ENCODE results near the gene FMO2.

DNA sequence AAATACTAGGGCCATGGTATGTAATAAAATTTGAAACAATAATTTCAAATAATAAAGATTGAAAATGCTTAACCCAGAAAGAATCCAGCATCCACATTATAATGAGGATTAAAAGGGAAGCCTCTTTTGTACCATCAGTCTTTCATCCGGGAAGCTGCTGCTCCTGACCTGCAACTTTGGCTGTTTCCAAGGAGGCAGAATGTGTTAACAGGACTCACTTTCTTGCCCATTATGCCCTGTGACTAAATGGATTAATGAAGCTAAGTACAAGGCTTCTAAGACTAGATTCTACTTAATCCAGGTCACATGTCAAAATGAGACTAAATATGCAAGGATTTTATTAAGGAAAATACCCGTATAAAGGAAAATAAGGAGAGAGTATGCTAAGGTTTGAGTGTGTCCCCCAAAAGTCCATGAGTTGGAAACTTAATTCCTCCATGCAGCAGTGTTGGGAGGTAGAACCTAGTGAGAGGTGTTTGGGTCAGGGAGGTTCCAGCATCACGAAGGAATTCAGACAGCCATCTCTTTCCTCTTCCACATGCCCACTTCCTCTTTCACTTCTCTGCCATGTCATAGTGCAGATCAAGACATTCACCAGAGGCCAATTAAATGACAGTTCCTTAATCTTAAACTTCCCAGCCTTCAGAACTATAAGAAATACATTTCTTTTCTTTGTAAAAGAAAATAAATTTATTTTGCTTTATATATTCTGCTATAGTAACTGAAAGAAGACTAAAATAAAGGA, 27.7 kb downstream of the FMO2 start:
- no peak for TF ChIP-seq EZH2 (IDR thresholded peaks at IDR 0.05; ENCODE audit: insufficient read depth, low read length)
- TF ChIP-seq, protein P1, sequence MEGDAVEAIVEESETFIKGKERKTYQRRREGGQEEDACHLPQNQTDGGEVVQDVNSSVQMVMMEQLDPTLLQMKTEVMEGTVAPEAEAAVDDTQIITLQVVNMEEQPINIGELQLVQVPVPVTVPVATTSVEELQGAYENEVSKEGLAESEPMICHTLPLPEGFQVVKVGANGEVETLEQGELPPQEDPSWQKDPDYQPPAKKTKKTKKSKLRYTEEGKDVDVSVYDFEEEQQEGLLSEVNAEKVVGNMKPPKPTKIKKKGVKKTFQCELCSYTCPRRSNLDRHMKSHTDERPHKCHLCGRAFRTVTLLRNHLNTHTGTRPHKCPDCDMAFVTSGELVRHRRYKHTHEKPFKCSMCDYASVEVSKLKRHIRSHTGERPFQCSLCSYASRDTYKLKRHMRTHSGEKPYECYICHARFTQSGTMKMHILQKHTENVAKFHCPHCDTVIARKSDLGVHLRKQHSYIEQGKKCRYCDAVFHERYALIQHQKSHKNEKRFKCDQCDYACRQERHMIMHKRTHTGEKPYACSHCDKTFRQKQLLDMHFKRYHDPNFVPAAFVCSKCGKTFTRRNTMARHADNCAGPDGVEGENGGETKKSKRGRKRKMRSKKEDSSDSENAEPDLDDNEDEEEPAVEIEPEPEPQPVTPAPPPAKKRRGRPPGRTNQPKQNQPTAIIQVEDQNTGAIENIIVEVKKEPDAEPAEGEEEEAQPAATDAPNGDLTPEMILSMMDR (IDR thresholded peaks at IDR 0.05; ENCODE audit: insufficient read depth, low read depth, low read length), result no peak
